Lung microvascular endothelial cell (primary cell): ENCODE results near the gene ZNF850. TPM values are rescaled to one million over a fixed set of nuclear protein-coding genes. Genes with fewer than 3 reads are reported as not detected.

Experiments used
- DNase-seq, 2 donors: peaks; one replicate each; pipeline versions ENCODE4 v3.0.0 to v3.0.0-alpha.2; 2010; ENCODE audit warnings: low read depth in 2 of 2
- total RNA-seq: library from RNA; depleted of rRNA; stranded (reverse); fragments of >200 nt; gene quantifications from 2 replicates; pipeline ENCODE4 v1.2.1, GENCODE V29; 2014

ZNF850 gene
- total RNA-seq, 1 donor from 2014 or later = 3.0 TPM

- DNase-seq = no peak
These were observed 65.5 kb downstream of the ZNF850 start for GRCh38 chr19:36707134-36707533.

DNA sequence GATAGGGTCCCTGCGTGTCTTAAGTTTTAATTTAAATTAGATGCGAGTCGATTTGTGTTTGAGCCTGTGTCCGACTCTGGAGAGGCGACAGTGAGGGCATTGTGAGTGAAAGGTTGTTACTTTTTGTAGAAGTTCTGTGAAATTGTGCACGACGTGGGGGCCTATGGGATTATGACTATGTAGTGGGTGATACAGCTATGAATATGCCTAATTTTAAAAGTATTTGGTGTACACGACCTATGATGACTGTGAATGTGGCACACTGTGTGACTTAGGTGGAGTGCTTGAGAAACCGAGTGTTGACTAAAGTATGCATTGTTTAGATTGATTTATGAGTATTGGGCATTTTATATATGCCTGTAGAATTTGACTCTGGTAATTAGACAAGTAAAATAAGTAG, 84.5 kb downstream of the ZNF850 start:
- DNase-seq = no peak

DNA sequence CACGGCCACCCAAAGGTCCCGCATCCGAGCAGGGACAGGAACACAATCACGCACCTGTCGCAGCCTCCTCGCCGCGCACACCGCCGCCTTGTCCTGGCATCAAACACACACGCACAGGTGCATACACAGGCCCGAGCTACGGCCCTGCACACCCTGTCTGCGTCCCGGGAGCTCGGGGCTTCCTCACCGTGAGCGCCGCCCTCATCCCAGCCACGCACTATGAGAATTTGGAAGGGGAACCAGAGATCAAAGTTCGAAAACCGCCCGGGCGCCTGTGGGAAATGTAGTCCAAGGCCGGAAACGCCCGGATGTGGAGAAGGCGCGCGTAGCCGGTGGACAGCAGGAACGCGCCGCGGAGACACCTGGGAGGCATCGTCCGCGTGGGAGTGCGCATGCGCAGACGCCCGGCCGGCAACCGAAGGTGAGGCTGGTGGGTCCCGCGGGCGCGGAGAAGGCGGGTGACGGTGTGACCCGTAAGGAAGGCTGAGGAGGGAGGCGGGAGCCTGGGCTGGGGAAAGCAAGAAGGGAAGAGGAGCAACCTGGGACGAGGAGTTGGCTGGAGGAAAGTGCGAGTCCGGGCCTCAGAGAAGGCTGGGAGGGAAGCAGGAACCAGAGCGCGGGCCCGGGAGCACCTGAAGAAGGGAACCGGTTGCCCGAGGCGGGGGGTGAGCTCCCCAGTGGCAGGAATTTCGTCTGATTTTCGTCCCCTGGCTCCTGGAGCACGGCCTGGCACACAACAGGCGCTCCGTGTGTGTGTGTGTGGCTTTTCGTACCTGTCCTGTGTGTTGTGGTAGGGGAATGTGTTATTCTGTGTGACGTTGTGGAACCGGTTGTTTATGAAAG, 85.2 kb downstream of the ZNF850 start, which contains the start of gene ZNF567:
Gene ZNF567, plus strand, starts transcription at position 399 of the 843 bp plus-strand sequence. CDS start 7,256 bp downstream, outside the sequence.
- DNase-seq = peak; percentile 92 to 94

GRCh38 chr19:36686365-36687213, 86.0 kb downstream of the ZNF850 start:
- peak in 1 of 2 donors; percentile 2 for DNase-seq

DNA sequence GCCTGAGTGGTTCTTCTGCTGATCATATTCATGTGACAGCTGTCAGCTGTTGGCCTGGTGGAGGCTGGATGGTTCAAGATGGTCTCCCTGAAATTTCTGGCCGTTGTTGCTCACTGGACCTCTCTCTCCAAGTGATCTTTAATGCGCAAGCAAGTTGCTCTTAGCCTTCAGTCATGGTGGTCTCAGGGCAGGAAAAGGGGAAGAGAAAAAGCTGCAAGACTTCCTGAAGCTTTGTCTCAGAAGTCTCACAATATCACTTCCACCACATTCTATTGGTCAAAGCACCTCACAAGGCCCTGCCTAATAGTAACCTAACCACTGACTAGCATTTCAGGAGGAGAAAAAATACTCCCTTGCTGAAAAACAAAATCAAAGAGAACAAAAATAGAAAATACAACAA, 86.8 kb downstream of the ZNF850 start:
- DNase-seq = no peak

GRCh38 chr19:36679455-36679854, 93.2 kb downstream of the ZNF850 start:
- DNase-seq = no peak

DNA sequence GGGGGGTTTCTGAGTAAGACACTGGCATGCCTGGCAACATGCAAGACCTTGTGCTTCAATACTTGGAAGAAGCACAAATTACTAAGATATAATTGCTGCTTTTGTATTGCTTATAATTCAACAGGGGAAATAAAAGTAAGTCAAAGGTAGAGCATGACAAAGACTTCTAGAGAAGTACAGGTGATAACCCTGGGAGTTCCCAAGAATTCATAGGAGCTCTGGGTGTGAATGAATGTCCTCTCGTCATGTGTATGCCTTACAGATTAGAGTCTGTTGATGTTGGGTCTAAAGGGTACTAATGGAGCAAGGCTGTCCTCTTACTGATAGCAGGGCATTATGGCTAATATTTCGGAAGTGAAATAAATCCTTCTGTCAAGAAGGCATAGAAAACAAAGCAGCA, 98.4 kb downstream of the ZNF850 start:
- no peak for DNase-seq

GRCh38 chr19:36672368-36672767, 100.2 kb downstream of the ZNF850 start:
- no peak for DNase-seq

- DNase-seq = no peak
These were observed 104.0 kb downstream of the ZNF850 start for GRCh38 chr19:36668646-36669045.

DNA sequence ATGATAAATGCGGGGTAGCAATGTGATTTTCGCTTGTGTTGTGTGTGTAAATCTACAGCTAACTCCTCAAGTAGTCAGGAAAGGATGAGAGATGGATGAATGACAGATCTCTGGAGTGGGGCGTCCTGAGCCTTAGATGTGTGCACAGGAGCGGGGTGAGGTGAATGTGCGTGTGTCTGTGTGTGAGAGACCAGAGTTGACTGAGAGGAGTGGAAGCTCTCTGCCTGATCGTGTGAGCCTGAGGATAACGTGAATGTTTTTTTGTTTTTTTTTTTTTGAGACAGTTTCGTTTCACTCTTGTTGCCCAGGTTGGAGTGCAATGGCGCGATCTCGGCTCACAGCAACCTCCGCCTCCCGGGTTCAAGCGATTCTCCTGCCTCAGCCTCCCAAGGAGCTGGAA, 106.8 kb downstream of the ZNF850 start:
- DNase-seq = no peak

Other genes starting within 250 kb of the ZNF850 start
- 10.0 and 10.9 TPM in 2 replicates for gene ZNF260, start 244.5 kb downstream of the ZNF850 start, total RNA-seq
- gene ZNF529, start 199.5 kb downstream of the ZNF850 start, total RNA-seq = 3.5 and 6.0 TPM in 2 replicates
- gene ZNF382, start 167.5 kb downstream of the ZNF850 start, total RNA-seq = 2.2 and 4.6 TPM in 2 replicates
- 5.2 and 9.1 TPM in 2 replicates for gene ZNF461, start 106.0 kb downstream of the ZNF850 start, total RNA-seq
- gene ZNF567, start 85.2 kb downstream of the ZNF850 start, total RNA-seq = 3.7 and 5.0 TPM in 2 replicates
- 5.7 and 10.5 TPM in 2 replicates for gene ZNF790, start 65.6 kb upstream of the ZNF850 start, total RNA-seq
- 2.8 and 6.3 TPM in 2 replicates for gene ZNF345, start 78.1 kb upstream of the ZNF850 start, total RNA-seq
- gene ZNF829, start 143.5 kb upstream of the ZNF850 start, total RNA-seq = 1.1 and 1.4 TPM in 2 replicates
- 7.8 and 12.1 TPM in 2 replicates for gene ZNF568, start 143.5 kb upstream of the ZNF850 start, total RNA-seq